Adipocyte (in vitro differentiated cells): ENCODE measurements around the gene TAS1R1.

Experiments
- DNase-seq: peaks from one replicate; pipeline ENCODE4 v3.0.0-alpha.2; 2015; ENCODE audit warnings: low read depth
- H3K27me3 ChIP-seq: replicated peaks from 2 replicates; pipeline ENCODE4 v1.7.0; 2013; ENCODE audit warnings: mild to moderate bottlenecking, low read length, moderate library complexity; ENCODE audit not compliant: control insufficient read depth, insufficient read depth
- H3K36me3 ChIP-seq: 2 replicates; pipeline ENCODE4 v1.7.0; 2013; ENCODE audit warnings: low read length, mild to moderate bottlenecking, moderate library complexity; ENCODE audit not compliant: control insufficient read depth, insufficient read depth, severe bottlenecking
- H3K4me1 ChIP-seq: 2 replicates; pipeline ENCODE4 v1.7.0; 2013; ENCODE audit warnings: mild to moderate bottlenecking, low read length, moderate library complexity; ENCODE audit not compliant: control insufficient read depth, insufficient read depth
- H3K4me3 ChIP-seq: 2 replicates; pipeline ENCODE4 v1.7.0; 2013; ENCODE audit warnings: mild to moderate bottlenecking, low read length, moderate library complexity
- H3K9ac ChIP-seq: 2 replicates; pipeline ENCODE4 v1.7.0; 2013; ENCODE audit warnings: mild to moderate bottlenecking, low read length, moderate library complexity
- H3K9me3 ChIP-seq: 2 replicates; pipeline ENCODE4 v1.7.0; 2013; ENCODE audit warnings: mild to moderate bottlenecking, low read length, moderate library complexity; ENCODE audit not compliant: control insufficient read depth

TAS1R1 gene

GRCh38 chr1:6577831-6578525 is 22.9 kb downstream of the TAS1R1 start:
- no peak for DNase-seq
- peaks cover 14% of the 10 kb centered on the region for H3K4me1 ChIP-seq
- H3K9me3 ChIP-seq, result no peaks in the 10 kb centered on the region
- H3K4me3 ChIP-seq, result no peak overlapping the region
- H3K27me3 ChIP-seq, result no peaks in the 10 kb centered on the region
- no peak overlapping the region for H3K9ac ChIP-seq
- no peaks in the 10 kb centered on the region for H3K36me3 ChIP-seq

- Histone ChIP-seq H3K4me1 (peaks cover 14% of the 10 kb centered on the region), H3K9me3 (no peaks in the 10 kb centered on the region), H3K36me3 (no peaks in the 10 kb centered on the region), H3K27me3 (no peaks in the 10 kb centered on the region), H3K9ac (peak overlapping the region; percentile 90), H3K4me3 (peak overlapping the region; percentile 92)
- DNase-seq, result no peak
These were observed 23.7 kb downstream of the TAS1R1 start for GRCh38 chr1:6578624-6579373.

- DNase-seq, result peak; percentile 99
- no peaks in the 10 kb centered on the region for H3K36me3 ChIP-seq
These were observed 24.4 kb downstream of the TAS1R1 start, which contains the start of gene ZBTB48 for GRCh38 chr1:6579374-6580118. TSS of gene ZBTB48 (plus strand) at chr1:6579994. CDS start at chr1:6580610, 616 bp downstream.

GRCh38 chr1:6580119-6580592 is 25.0 kb downstream of the TAS1R1 start:
- Histone ChIP-seq H3K9ac (peak overlapping the region; percentile 90), H3K4me3 (peak overlapping the region; percentile 92), H3K9me3 (no peaks in the 10 kb centered on the region), H3K27me3 (no peaks in the 10 kb centered on the region), H3K36me3 (no peaks in the 10 kb centered on the region), H3K4me1 (peaks cover 14% of the 10 kb centered on the region)
- DNase-seq, result peak; percentile 45

More at GRCh38 chr1:6579374-6580118, 24.4 kb downstream of the TAS1R1 start, which contains the start of gene ZBTB48:
- Histone ChIP-seq H3K9me3 (no peaks in the 10 kb centered on the region), H3K27me3 (no peaks in the 10 kb centered on the region), H3K4me1 (peaks cover 14% of the 10 kb centered on the region), H3K4me3 (peak within 1 kb of the TSS; percentile 92), H3K9ac (peak within 1 kb of the TSS; percentile 90)

GRCh38 chr1:6580593-6581409 is 25.7 kb downstream of the TAS1R1 start:
- Histone ChIP-seq H3K4me1 (peaks cover 14% of the 10 kb centered on the region), H3K36me3 (no peaks in the 10 kb centered on the region), H3K4me3 (peak overlapping the region; percentile 92), H3K27me3 (no peaks in the 10 kb centered on the region), H3K9ac (peak overlapping the region; percentile 90), H3K9me3 (no peaks in the 10 kb centered on the region)
- peak; percentile 41 for DNase-seq

- H3K27me3 ChIP-seq, result no peaks in the 10 kb centered on the region
- H3K9me3 ChIP-seq, result no peaks in the 10 kb centered on the region
- H3K4me3 ChIP-seq, result no peak overlapping the region
- no peak overlapping the region for H3K9ac ChIP-seq
- peaks cover 14% of the 10 kb centered on the region for H3K4me1 ChIP-seq
- no peaks in the 10 kb centered on the region for H3K36me3 ChIP-seq
- DNase-seq, result no peak
These were observed 26.6 kb downstream of the TAS1R1 start for GRCh38 chr1:6581561-6582305.

- Histone ChIP-seq H3K27me3 (no peaks in the 10 kb centered on the region), H3K4me3 (no peak overlapping the region), H3K36me3 (no peaks in the 10 kb centered on the region), H3K9me3 (no peaks in the 10 kb centered on the region), H3K4me1 (peaks cover 14% of the 10 kb centered on the region), H3K9ac (no peak overlapping the region)
- no peak for DNase-seq
These were observed 27.3 kb downstream of the TAS1R1 start for GRCh38 chr1:6582370-6582769.

GRCh38 chr1:6584126-6585080 is 29.3 kb downstream of the TAS1R1 start:
- no peaks in the 10 kb centered on the region for H3K27me3 ChIP-seq
- peaks cover 9% of the 10 kb centered on the region for H3K36me3 ChIP-seq
- no peak overlapping the region for H3K9ac ChIP-seq
- H3K4me3 ChIP-seq, result no peak overlapping the region
- DNase-seq, result no peak
- peaks cover 17% of the 10 kb centered on the region for H3K4me1 ChIP-seq
- H3K9me3 ChIP-seq, result no peaks in the 10 kb centered on the region

GRCh38 chr1:6585081-6585722 is 30.1 kb downstream of the TAS1R1 start:
- no peaks in the 10 kb centered on the region for H3K27me3 ChIP-seq
- H3K36me3 ChIP-seq, result peaks cover 17% of the 10 kb centered on the region
- H3K9ac ChIP-seq, result no peak overlapping the region
- H3K4me1 ChIP-seq, result peaks cover 18% of the 10 kb centered on the region
- no peak overlapping the region for H3K4me3 ChIP-seq
- no peaks in the 10 kb centered on the region for H3K9me3 ChIP-seq
- no peak for DNase-seq
